GM19452 (cell line): ENCODE results near the gene INPP5B.
"Not testable (repeated sequence)": the region's sequence is repeated elsewhere in the genome, so short reads cannot be mapped to it uniquely, and the experiment has no call there.

Experiments
- ATAC-seq: cut with Tn5 transposase; IDR thresholded peaks from one replicate; pipeline ENCODE4 v1.9.1; 2021; ENCODE audit not compliant: unreplicated experiment

INPP5B gene

GRCh38 chr1:37914719-37915475 is 32.0 kb downstream of the INPP5B start:
- no peak for ATAC-seq

DNA sequence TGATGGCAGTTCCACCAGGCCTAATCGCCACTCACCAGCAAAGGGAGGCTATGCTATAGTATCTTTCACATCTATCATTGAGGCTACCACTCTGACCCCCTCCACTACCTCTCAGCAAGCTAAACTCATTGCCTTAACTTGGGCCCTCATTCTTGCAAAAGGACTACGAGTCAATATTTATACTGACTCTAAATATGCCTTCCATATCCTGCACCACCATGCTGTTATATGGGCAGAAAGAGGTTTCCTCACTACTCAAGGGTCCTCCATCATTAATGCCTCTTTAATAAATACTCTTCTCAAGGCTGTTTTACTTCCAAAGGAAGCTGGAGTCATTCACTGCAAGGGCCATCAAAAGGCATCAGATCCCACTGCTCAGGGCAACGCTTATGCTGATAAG is 35.4 kb downstream of the INPP5B start:
- ATAC-seq, result not testable (repeated sequence)

DNA sequence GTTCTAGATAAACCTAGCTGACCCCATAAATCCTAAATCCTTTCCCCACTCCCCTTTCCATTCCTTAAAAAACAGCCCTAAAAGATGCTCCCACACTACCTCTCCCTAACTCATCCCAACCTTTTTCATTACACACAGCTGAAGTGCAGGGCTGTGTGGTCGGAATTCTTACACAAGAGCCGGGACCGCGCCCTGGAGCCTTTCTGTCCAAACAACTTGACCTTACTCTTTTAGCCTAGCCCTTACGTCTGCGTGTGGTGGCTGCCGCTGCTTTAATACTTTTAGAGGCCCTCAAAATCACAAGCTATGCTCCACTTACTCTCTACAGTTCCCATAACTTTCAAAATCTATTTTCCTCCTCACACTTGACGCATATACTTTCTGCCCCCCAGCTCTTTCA is 36.0 kb downstream of the INPP5B start:
- ATAC-seq, result not testable (repeated sequence)

DNA sequence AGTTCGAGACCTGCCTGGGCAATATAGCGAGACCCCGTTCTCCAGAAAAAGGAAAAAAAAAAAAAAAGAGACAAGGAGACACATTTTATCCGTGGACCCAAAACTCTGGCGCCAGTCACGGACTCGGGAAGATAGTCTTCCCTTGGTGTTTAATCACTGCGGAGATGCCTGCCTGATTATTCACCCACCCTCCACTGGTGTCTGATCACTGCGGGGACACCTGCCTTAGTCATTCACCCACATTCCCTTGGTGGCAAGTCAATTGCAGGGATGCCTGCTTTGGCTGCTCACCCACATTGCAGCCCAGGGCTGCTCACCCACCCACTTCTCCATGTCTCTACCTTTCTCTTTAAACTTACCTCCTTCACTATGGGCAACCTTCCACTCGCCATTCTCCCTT is 38.3 kb downstream of the INPP5B start:
- ATAC-seq, result not testable (repeated sequence)

DNA sequence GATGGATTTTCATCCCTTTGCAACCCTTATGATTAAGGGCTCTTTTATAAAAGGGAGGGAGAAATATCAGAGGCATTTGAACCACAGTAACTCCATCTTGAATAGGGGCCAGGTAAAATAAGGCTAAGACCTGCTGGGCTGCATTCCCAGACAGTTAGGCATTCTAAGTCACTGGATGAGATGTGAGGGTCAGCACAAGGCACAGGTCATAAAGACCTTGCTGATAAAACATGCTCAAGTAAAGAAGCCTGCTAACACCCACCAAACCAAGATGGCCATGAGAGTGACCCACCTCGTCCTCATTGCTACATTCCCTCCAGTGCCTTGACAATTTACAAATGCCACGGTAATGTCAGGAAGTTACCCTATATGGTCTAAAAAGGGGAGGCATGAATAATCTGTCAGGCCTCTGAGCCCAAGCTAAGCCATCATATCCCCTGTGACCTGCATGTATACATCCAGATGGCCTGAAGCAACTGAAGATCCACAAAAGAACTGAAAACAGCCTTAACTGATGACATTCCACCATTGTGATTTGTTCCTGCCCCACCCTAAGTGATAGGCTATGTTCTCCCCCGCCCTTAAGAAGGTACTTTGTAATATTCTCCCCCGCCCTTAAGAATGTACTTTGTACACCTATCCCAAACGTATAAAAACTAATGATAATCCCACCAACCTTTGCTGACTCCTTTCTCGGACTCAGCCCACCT is 39.3 kb downstream of the INPP5B start:
- ATAC-seq, result not testable (repeated sequence)

DNA sequence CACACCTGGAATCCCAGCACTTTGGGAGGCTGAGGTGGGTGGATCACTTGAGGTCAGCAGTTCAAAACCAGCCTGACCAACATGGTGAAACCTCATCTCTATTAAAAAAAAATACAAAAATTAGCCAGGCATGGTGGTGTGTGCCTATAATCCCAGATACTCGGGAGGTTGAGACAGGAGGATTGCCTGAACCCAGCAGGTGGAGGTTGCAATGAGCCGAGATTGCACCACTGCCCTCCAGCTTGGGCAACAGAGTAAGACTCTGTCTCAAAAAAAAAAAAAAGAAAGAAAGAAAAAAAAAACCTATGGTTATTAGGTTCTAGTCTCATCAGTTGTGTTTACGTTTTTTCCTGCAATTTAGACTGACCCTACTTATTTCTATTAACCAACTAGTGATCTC is 40.3 kb downstream of the INPP5B start:
- not testable (repeated sequence) for ATAC-seq

DNA sequence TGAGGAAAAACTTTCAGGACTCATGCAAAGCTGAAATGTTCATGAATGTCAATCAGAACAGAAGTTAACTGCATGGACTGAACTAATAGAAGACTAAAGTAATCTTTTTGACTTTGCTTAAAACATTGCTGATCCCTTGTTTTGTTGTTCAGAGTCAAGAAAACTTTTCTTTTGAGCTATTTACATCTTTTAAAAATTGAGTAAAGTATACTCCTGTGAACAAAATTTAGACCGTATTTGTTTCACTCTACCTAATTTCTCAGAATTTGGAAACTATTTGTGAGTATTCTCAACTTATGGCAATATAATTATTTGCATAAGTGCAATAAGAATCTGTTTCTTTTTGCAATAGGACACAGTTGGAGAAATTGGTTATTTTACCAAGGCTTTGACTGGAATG is 41.1 kb downstream of the INPP5B start:
- ATAC-seq, result no peak

- ATAC-seq, result not testable (repeated sequence)
Observed at GRCh38 chr1:37903921-37904320, 42.9 kb downstream of the INPP5B start.

DNA sequence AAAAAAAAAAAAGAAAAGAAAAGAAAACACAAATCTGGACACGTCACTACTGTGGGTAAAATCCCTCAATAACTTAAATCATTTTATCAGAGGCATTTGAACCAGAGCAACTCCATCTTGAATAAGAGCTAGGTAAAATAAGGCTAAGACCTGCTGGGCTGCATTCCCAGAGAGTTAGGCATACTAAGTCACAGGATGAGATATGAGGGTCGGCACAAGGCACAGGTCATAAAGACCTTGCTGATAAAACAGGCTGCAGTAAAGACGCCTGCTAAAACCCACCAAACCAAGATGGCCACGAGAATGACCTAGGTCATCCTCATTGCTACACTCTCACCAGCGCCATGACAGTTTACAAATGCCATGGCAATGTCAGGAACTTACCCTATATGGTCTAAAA is 43.9 kb downstream of the INPP5B start:
- ATAC-seq, result no peak

DNA sequence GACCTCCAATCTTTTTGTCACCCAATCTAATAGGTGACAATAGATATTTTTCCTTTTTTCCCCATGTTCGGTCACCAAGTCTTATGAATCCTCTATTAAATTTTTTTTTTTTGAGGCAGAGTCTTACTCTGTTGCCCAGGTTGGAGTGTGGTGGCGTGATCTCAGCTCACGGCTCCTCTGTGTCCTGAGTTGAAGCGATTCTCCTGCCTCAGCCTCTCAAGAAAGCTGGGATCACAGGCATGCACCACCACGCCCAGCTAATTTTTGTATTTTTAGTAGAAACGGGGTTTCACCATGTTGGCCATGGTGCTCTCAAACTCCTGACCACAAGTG is 45.0 kb downstream of the INPP5B start:
- ATAC-seq, result peak; percentile 14

DNA sequence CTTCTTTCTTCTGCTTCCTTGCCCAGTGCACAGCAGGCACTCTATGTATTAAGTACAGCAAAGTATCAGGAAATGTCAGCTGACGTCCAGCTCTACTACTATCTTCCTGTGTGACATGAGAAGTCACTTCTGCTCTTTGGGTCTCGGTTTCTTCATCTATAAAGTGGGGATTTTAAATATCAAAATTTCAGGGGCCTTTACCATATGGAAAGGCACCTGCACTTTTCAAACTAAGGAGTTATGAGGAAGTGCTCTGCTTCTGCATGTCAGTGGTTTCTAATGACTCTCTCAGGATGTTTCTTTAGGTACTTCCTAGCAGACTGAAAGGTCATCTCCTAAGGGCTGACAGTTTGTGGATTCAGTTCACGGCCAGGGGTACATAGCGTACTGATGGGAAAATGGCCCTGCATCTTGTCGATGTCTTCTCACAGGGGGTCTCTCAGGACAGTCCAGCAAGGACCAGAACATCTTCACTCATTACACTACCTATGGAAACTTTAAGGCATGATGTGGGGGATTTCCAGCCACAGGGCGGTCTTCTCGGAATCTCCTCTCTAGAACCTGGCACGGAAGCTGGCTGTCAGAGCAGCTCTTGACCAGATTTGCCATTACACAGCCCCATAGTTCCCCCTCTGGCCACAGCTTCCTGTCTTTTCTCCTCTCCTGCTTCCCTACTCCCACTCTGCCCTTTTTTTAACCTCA is 45.5 kb downstream of the INPP5B start:
- ATAC-seq, result peak; percentile 80

- not testable (repeated sequence) for ATAC-seq
Observed at GRCh38 chr1:37897563-37897962, 49.3 kb downstream of the INPP5B start.

DNA sequence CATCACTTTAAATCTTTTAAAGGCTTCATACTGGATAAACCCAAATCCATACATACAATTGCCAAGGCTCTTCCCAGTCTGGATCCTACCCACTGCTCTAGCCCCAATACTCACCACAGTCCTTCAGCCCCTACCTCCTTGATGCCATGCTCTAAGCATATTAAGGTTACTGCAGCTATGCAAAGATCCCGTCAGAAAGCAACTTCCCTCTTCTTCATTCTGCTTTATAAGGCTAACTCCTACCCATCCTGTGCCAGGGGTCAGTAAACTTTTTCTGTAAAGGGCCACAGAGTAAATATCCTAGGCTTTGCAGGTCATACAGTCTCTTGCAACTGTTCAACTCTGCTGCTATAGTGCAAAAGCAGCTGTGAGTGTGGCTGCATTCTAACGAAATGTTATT is 53.2 kb downstream of the INPP5B start:
- no peak for ATAC-seq

DNA sequence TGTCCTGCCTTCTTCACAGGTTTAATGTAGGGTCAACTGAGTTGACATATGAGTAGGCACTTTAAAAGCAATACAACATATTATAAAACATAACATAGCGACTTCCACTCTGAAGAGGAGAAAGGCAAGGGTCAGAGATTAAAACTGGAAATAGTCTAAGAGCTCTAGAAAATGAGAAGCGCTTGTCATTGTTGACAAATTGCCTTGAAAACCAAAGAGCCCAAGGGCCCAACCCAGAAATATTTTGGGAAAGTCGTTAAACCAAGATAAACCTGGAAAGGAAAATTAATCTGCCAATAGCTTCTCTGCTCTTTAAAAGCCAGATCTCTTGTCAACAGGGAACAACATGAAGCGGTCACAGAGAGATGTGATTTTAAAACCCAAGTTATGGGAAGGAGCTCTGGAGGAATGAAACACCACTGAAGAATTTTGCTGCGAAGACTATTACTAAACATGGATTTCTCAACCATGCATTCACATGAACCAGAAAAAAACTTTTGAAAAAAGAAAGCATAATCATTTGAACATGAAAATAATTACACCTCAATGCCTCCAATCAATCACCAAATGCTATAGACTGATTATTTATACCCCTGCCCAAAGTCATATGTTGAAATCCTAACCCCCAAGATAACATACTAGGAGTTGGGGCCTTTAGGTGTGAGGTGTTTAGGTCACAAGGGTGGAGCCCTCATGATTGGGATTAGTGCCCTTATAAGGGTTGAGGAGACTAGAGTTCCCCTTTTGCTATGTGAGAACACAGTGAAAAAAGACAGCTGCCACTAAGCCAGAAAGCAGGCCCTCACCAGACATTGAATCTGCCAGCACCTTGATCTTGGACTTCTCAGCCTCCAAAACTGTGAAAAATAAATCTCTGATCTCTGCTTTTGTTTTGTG is 54.5 kb downstream of the INPP5B start:
- ATAC-seq, result no peak

DNA sequence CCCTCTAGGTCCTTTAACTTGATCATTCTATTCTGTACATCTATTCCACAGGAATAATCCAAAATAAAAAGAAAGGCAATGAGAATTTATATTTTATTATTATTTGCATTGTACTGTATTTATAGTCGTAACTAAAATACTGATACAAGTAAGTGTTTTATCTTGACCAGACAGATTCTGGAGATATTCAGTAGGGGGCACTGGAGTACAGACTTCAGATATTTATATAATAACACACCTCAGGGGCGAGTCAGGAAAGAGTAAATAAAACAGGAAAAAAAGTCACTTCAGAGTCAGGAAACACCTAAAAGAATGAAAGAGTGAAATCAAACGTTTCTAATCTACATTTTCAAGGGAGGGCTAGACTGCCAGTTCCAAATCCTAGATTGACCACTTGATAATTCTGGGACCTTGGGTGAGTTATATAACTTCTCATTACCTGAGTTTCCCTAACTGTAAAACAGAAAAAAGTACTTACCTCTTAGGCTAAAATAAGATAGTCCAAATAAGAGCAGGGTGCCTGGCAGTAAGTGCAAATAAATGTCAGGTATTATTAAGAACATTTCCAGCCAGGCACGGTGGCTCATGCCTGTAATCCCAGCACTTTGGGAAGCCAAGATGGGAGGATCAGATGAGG is 56.4 kb downstream of the INPP5B start:
- ATAC-seq, result no peak

DNA sequence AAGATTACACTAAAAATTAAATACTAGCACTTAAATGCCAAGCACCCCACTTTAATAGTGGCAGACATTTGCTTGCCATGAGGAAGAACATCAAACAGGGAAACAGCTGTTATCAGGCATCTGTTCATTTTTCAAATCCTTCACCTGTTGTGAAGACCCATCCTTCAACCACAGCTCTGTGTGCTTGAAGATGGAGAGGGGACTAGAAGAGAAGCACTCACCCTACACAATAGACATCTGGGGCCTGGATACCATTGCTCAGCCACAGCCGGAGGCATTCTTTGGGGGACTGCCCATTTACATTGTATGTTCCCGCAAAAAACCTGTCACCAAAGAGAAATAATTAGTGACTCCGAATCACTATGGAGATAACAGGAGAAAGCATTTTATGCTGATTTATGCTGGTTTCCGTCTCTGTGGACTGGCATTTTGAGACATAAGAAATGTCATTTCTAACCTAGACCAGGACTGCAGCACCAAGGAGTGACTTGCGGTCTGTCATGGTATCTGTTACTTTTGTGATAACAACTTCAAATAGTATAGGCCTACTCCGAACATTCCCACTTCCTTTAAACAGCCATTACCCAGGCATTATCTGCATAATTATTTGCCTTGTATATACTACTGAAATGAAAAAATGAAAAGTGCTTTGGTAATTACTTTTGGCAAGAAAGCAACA is 58.7 kb downstream of the INPP5B start:
- ATAC-seq, result no peak

GRCh38 chr1:37884145-37884544 is 62.7 kb downstream of the INPP5B start:
- ATAC-seq, result no peak

GRCh38 chr1:37883671-37884070 is 63.2 kb downstream of the INPP5B start:
- no peak for ATAC-seq

GRCh38 chr1:37879865-37880264 is 67.0 kb downstream of the INPP5B start:
- ATAC-seq, result no peak

DNA sequence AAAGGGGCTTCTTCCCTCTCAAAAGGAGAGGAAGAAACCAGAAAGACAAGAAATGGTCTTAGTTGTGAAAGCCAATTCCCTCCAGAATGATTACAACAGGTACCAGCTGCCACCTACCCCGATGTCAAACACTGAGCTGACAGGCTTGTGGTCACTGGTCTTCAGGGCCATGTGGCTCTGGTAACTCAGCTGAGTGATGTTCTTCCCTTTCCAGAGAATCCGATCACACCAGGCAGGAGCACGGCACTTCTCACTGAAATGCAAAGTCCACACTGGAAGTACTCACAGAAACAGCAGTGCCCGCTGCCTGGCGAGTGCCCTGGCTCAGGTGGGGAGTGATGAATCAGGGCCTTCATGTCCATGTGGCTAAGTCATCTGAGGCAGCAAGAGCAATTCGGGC is 68.8 kb downstream of the INPP5B start:
- ATAC-seq, result no peak
